Stimulated activated CD4-positive, alpha-beta T cell treated with anti-CD3 and anti-CD28 coated beads, Interleukin-2, amount 100 ng/mL, for 4 hours (primary cell): ENCODE data around the gene RNF144A.

Experiments used
- DNase-seq: peaks from one replicate; pipeline ENCODE4 v3.0.0-alpha.2; 2020; ENCODE audit warnings: low read depth

The RNF144A gene

GRCh38 chr2:7007846-7008741 is 90.9 kb downstream of the RNF144A start:
- DNase-seq: no peak

DNA sequence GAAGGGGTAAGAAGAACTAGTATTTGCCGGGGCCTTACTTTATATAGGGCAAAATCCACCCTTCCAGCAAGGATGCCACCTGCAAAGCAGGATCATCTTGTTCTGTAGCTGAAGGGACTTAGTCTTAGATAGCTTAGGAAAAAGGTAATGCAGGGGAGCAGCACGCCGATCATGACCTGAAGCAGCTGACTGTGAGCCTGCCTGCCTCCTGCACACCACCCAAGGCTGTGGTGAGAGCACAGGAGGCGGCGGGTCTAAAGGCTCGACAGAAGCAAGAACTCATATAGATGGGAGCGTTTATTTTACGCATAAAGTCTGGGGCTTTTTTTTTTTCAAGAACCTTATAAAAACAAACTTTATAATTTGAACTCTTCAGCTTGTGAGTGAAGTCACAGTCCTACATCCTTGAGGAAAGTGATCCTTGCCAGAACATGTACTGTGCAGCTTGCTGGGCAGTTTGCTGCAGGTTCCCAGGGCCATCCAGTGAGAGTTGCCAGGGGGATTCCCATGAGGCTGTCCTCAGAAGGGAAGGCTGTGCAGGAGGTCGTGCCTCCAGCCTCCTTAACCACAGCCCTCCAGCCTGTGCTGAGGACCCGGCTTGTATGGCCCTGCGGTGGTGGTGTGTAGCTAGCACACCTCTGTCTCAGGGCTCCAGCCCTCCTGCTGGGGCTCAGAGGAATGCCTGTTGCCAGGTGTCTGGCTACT is 92.1 kb downstream of the RNF144A start:
- no peak for DNase-seq

- DNase-seq: no peak
These were observed 93.3 kb downstream of the RNF144A start for GRCh38 chr2:7010391-7011054.

DNA sequence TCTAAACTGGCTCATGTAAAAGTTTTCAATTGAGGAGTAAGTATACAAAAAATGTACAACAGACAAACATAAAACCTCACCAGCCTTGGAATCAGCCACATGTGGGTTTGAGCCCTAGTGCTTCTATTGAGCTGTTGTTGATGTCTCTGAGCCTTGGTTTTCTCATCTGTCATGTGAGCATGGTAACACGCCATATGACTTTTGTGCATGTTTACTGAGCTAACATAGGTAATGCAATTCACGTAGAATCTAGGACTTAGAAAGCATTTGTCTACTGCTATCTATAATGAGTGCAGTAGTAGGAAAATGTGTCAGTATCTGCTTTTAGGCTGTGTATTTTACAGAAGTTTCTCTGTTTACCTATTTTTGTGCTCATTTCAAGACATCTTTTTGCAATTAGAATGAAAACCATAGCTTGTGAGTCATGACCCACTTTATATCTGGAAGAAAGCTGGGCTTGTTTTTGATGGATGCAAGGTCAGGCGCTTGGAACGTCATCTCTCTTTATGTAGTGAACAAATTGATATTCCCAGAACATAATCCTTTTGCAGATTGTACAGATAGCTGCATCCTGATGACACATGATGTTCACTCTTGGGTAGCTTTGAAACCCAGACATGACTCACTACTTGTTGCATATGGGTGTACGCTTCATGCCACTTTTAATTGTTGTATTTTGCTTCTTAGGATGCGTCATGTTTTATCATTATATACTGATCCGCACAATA is 94.3 kb downstream of the RNF144A start:
- DNase-seq: no peak

- DNase-seq: no peak
These were observed 95.0 kb downstream of the RNF144A start for GRCh38 chr2:7012141-7012764.

GRCh38 chr2:7013471-7014160 is 96.4 kb downstream of the RNF144A start:
- no peak for DNase-seq

DNA sequence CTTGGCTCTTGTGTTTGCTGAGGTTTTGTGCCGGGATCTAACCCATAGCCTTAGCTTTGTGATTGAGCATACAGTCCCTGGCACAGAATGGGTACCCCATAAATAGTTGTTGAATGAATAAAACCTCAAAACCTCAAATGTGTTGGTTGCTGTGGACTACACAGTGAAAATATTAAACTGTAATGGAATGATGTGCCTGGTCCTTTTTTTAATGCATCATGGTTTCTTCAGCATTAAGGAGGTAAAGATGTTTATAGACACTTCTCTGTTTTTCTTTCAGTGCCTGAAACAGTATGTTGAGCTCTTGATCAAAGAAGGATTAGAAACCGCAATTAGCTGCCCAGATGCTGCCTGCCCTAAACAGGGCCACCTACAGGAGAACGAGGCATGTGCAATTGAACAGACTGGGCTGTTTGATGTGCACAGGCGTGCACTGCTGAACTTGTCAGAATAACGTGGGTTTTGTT is 97.0 kb downstream of the RNF144A start:
- DNase-seq: no peak

DNA sequence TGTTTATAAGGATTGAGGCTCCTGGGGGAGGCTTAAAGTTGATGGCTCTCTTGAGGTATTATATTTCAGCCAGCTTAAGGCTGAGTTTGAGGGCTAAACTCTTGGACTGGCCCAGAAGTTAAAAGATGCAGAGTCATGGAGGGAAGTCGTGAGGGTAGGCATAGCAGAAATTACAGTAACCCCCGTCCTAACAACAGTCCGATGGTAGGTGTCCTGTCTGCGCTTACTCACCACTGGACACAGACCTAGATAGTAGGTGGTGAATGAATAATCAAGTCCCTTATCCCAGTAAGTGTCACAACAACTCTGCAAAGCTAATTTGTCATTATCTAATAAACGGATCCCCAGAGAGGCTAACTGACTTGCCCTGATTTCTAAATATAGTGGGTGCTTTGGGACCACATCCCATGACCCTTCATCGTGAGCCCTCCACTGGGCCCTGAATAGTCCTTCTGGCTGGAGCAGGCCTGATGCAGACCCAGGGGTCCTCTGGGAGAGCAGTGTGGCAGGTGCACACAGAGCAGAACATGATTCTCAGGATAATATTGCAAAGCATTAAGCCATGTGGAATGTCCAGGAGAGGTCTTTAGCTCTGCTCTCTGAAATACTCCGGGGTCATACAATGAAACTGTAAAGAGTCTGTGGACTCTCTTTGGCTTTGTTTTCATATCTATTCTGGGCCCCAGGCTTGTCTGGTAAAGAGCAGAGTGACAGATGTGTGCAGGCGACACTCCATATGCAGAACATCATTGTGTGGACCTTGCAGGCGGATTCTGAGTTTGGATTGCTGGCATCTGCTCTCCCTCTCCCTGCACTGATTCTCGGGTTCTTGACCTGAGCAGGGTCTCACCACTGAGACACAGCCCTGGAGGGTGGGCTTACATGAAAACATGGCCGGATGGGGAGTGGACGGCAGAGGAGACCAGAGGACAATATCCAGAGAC is 98.1 kb downstream of the RNF144A start:
- DNase-seq: no peak

DNA sequence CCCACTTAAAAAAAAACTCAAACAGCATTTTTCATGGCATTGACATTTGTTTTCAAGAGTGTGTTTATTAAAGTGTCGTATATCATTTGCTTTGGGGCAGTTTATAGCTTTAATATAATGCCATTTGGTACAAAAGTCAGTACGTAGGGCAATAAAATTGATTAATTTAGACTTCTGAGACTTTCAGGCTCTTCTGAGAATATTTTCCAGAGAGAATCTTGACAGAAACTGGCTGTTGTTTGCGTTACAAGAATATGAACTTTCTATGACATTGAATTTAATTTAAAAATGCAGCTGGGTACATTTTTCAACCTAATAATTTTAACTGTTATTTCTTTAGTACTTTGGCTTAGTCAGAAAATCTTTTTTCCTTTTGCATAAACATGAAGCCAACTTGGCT is 98.9 kb downstream of the RNF144A start:
- no peak for DNase-seq

- DNase-seq: no peak
These were observed 99.5 kb downstream of the RNF144A start for GRCh38 chr2:7016601-7017211.

GRCh38 chr2:7017671-7018281 is 100.6 kb downstream of the RNF144A start:
- DNase-seq: no peak

GRCh38 chr2:7018282-7018701 is 101.1 kb downstream of the RNF144A start:
- no peak for DNase-seq

- no peak for DNase-seq
These were observed 101.6 kb downstream of the RNF144A start for GRCh38 chr2:7018767-7019166.

DNA sequence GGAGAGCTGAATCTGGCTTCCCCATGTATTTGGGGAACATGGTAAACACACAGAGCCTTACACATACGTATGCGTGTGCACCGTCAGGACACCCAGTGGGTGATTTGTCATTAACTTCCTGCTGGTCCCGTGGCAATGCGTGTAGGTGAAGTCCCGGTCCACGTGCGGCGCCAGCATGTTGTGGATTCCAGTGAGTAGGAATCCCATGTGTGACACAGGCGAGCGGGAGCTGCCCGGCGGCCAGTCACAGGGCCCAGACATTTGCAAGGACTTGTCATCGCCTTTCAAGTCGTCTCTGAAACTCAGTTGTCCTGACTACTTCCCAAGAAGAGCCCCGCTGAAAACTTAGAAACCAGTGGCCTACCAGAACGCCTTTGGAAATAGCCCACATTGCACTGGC is 102.0 kb downstream of the RNF144A start:
- DNase-seq: no peak

- DNase-seq: no peak
These were observed 102.8 kb downstream of the RNF144A start for GRCh38 chr2:7020059-7020458.

DNA sequence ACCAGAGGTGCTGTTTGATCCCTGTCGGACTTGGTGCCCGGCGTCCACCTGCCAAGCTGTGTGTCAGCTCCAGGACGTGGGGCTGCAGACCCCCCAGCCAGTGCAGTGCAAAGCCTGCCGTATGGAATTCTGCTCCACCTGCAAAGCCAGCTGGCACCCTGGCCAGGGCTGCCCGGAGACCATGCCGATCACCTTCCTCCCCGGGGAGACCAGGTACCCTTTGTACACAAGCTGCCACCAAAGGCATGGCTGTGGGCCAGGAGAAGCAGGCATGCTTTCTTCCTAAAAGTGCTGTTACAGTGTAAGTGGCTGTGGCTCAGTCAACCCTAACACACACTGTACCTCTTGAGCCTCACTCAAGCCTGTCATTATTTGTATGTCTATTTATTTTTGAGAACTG is 103.3 kb downstream of the RNF144A start:
- no peak for DNase-seq

- DNase-seq: no peak
These were observed 103.8 kb downstream of the RNF144A start for GRCh38 chr2:7020939-7021470.
